BLaER1 treated with 17β-estradiol and CSF1 and Interleukin-3, amounts not matched to agents 10 nM and 100 nM (cell line): ENCODE data around the gene GYPB.
A peak's percentile ranks its signal among the peaks of the same experiment; 100 is the strongest.
"Not testable (repeated sequence)": the region's sequence is repeated elsewhere in the genome, so short reads cannot be mapped to it uniquely, and the experiment has no call there.

Source experiments
- H3K27ac ChIP-seq, 11 experiments: shearing (Covaris generic); formaldehyde crosslinking; 2 replicates each; pipeline ENCODE4 v1.8.1; 2022
- H3K27me3 ChIP-seq, 11 experiments: shearing (Covaris generic); formaldehyde crosslinking; 2 replicates each; pipeline ENCODE4 v1.8.1; 2022
- H3K36me3 ChIP-seq, 11 experiments: shearing (Covaris generic); formaldehyde crosslinking; 2 replicates each; pipeline ENCODE4 v1.8.1; 2022
- H3K4me1 ChIP-seq, 10 experiments: shearing (Covaris generic); formaldehyde crosslinking; 2 replicates each; pipeline ENCODE4 v1.8.1; 2022
- H3K4me2 ChIP-seq, 11 experiments: shearing (Covaris generic); formaldehyde crosslinking; 2 replicates each; pipeline ENCODE4 v1.8.1; 2022
- H3K4me3 ChIP-seq, 10 experiments: shearing (Covaris generic); formaldehyde crosslinking; 2 replicates each; pipeline ENCODE4 v1.8.1; 2022
- H3K9ac ChIP-seq, 11 experiments: shearing (Covaris generic); formaldehyde crosslinking; 2 replicates each; pipeline ENCODE4 v1.8.1; 2022
- H3K9me3 ChIP-seq, 11 experiments: shearing (Covaris generic); formaldehyde crosslinking; replicated peaks in 1 of 11; 2 replicates each; pipeline ENCODE4 v1.8.1; 2022
- H4K20me1 ChIP-seq, 11 experiments: shearing (Covaris generic); formaldehyde crosslinking; 2 replicates each; pipeline ENCODE4 v1.8.1; 2022
- Cebpa-rat ChIP-seq, 11 experiments: shearing (Covaris generic); IDR thresholded peaks; 2 replicates each; pipeline ENCODE4 v1.8.1; 2022

Gene GYPB

GRCh38 chr4:144019277-144019676 is at the start of gene GYPB:
Gene GYPB, minus strand, starts transcription at chr4:144019380. Its CDS starts 93 bp downstream, at chr4:144019287.
- H3K27me3 ChIP-seq, H3K4me2 ChIP-seq, H3K36me3 ChIP-seq, H3K4me3 ChIP-seq, H3K9ac ChIP-seq, H3K9me3 ChIP-seq, H4K20me1 ChIP-seq, H3K4me1 ChIP-seq, H3K27ac ChIP-seq: not testable (repeated sequence)

- not testable (repeated sequence) for H3K4me3 ChIP-seq, H3K4me1 ChIP-seq, H3K27ac ChIP-seq, H3K27me3 ChIP-seq, H3K36me3 ChIP-seq, H3K4me2 ChIP-seq, H4K20me1 ChIP-seq, H3K9ac ChIP-seq
- peaks cover 10 to 22% (median 19%) of the 10 kb centered on the region in 11 experiments for H3K9me3 ChIP-seq
Observed at GRCh38 chr4:144061556-144061955, 42.4 kb upstream of the GYPB start.

- Histone ChIP-seq H3K9me3 (peaks cover 10 to 22% (median 19%) of the 10 kb centered on the region in 11 experiments), H3K4me2 (peak overlapping the region in 1 of 11 experiments; percentile 35; a peak in 1 of 22 replicates)
- H4K20me1 ChIP-seq, H3K36me3 ChIP-seq, H3K4me1 ChIP-seq, H3K27me3 ChIP-seq, H3K27ac ChIP-seq, H3K4me3 ChIP-seq, H3K9ac ChIP-seq: not testable (repeated sequence)
Observed at GRCh38 chr4:144060234-144060859, 41.2 kb upstream of the GYPB start.

DNA sequence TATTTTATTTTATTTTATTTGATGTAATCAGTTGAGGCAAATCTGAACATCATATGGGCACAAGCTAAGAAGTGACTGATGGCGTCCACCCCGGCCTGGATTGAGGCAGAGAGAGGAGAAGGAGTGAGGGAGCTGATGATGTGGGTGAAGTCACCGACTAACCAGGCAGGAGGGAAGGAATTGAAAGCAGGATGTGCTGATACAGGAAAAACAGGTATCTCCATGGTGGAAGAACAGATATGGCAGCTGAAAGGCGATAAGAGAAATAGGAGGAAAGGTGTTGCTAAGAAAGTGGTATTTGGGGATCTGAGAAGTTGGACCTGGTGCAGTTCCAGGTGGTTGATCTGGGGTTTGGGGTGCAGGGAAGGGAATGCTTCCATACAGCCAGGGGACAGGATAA is 37.6 kb upstream of the GYPB start:
- Histone ChIP-seq H3K27me3 (no peaks in the 10 kb centered on the region), H3K9ac (no peak overlapping the region), H3K27ac (no peak overlapping the region), H3K4me3 (no peak overlapping the region), H4K20me1 (no peaks in the 10 kb centered on the region; a peak in 1 of 22 replicates), H3K9me3 (peaks cover 9 to 13% (median 11%) of the 10 kb centered on the region in 11 experiments), H3K4me2 (no peak overlapping the region), H3K4me1 (peaks cover 0 to 5% (median 0%) of the 10 kb centered on the region in 10 experiments; a peak in 1 of 20 replicates), H3K36me3 (no peaks in the 10 kb centered on the region)
- TF ChIP-seq Cebpa-rat (IDR thresholded peaks at IDR 0.05): no peak

DNA sequence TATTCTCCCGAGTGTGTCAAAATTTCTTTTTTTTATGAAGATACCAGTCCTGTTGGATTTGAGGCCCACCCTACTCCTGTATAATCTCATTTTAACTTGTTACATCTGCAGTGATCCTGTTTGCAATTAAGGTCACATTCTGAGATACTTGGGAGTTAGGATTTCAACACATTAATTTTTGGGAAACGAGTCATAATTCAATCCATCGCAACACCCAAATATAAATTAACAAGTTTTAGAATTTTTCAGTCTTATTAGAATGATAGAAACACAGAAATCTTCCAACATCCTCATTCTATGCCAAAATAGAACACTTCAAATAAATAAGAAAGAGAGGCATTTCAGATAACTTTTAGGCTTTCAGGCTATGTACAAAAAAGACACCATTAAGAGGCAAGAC is 36.2 kb upstream of the GYPB start:
- H3K4me1 ChIP-seq, H3K4me2 ChIP-seq, H3K27ac ChIP-seq, H3K27me3 ChIP-seq, H4K20me1 ChIP-seq, H3K9me3 ChIP-seq, H3K4me3 ChIP-seq, H3K9ac ChIP-seq, H3K36me3 ChIP-seq: not testable (repeated sequence)

DNA sequence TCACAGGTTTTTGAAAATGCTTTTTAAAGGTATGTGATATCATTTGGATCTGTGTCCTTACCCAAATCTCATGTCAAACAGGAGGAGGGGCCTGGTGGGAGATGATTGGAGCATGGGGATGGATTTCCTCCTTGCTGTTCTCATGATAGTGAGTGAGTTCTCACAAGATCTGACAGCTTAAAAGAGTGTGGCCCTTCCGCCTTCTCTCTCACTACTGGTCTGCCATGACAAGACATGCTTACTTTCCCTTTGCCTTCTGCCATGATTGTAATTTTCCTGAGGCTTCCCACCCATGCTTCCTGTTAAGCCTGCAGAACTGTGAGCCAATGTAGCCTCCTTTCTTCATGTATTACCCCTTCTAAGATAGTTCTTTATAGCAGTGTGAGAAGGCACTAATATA is 32.3 kb upstream of the GYPB start:
- H3K27me3 ChIP-seq, H4K20me1 ChIP-seq, H3K4me3 ChIP-seq, H3K9ac ChIP-seq, H3K27ac ChIP-seq, H3K36me3 ChIP-seq, H3K9me3 ChIP-seq, H3K4me1 ChIP-seq, H3K4me2 ChIP-seq: not testable (repeated sequence)

- H3K4me1 ChIP-seq, H3K4me3 ChIP-seq, H3K36me3 ChIP-seq, H3K4me2 ChIP-seq, H3K27ac ChIP-seq, H3K9me3 ChIP-seq, H3K9ac ChIP-seq, H4K20me1 ChIP-seq, H3K27me3 ChIP-seq: not testable (repeated sequence)
Observed at GRCh38 chr4:144050631-144051030, 31.5 kb upstream of the GYPB start.

GRCh38 chr4:144049495-144050424 is 30.6 kb upstream of the GYPB start:
- not testable (repeated sequence) for H3K27ac ChIP-seq, H3K36me3 ChIP-seq, H3K4me3 ChIP-seq, H3K9ac ChIP-seq, H3K4me2 ChIP-seq, H3K4me1 ChIP-seq, H4K20me1 ChIP-seq, H3K9me3 ChIP-seq, H3K27me3 ChIP-seq

DNA sequence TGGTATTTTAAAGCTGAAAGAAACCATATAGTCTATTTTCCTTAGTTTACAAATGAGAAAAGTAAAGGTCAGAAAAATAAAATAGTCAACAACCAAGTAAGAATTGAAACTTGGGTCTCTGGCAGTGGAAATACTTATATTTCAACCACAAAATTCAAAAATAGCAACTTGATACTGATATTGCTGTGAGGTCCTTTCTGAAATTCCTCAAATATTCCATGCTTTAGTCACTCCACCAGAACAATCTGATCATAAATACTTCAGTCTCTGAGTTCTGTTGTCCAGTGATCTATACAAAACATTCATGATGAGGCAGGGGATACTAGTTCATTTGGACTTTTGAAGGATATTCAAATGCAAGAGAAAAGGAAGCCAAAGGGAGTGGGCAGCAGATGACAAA is 25.8 kb upstream of the GYPB start:
- H3K9ac ChIP-seq, H3K27me3 ChIP-seq, H3K4me3 ChIP-seq, H3K36me3 ChIP-seq, H4K20me1 ChIP-seq, H3K27ac ChIP-seq, H3K4me2 ChIP-seq, H3K4me1 ChIP-seq, H3K9me3 ChIP-seq: not testable (repeated sequence)

- not testable (repeated sequence) for H3K9me3 ChIP-seq, H3K4me3 ChIP-seq, H3K36me3 ChIP-seq, H3K4me2 ChIP-seq, H3K4me1 ChIP-seq, H3K9ac ChIP-seq, H4K20me1 ChIP-seq, H3K27ac ChIP-seq, H3K27me3 ChIP-seq
Observed at GRCh38 chr4:144032580-144032979, 13.4 kb upstream of the GYPB start.

- not testable (repeated sequence) for H3K4me3 ChIP-seq, H4K20me1 ChIP-seq, H3K27ac ChIP-seq, H3K27me3 ChIP-seq, H3K36me3 ChIP-seq, H3K4me1 ChIP-seq, H3K9ac ChIP-seq, H3K4me2 ChIP-seq, H3K9me3 ChIP-seq
Observed at GRCh38 chr4:144031875-144032274, 12.7 kb upstream of the GYPB start.

DNA sequence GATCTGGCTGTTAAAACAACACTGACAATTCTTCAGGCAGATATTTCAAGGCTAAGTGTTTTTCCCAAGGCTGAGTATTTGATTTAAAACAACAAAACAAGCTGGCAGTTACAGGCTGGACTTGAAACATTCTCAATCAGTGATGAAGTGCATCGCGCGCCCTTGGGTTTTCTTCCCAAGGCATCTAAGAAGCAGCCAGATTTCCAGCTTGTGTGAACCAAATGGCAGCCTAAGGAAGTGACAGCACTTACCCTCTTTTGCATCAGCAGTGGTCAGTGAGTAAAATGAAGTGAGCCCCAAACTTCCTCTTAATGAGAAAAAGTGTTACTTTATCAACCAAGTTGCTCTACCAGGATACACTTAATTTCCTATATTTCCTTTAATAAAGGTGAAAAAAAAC is 12.2 kb upstream of the GYPB start:
- not testable (repeated sequence) for H3K4me1 ChIP-seq, H3K27me3 ChIP-seq

DNA sequence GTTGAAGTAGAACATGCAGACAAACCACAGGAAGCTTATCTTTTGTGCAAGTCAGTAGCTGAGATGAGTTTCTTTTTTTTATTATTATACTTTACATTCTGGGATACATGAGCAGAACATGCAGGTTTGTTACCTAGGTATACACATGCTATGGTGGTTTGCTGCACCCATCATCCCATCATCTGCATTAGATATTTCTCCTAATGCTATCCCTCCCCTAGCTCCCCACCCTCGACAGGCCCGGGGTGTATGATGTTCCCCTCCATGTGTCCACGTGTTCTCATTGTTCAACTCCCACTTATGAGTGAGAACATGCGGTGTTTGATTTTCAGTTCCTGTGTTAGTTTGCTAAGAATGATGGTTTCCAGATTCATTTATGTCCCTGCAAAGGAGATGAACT is 11.5 kb upstream of the GYPB start:
- H3K4me3 ChIP-seq, H3K4me1 ChIP-seq, H3K9ac ChIP-seq, H4K20me1 ChIP-seq, H3K36me3 ChIP-seq, H3K27me3 ChIP-seq, H3K27ac ChIP-seq, H3K9me3 ChIP-seq: not testable (repeated sequence)
- peak overlapping the region in 1 of 11 experiments; percentile 9; a peak in 1 of 22 replicates for H3K4me2 ChIP-seq

More for the DNA sequence above, 12.2 kb upstream of the GYPB start:
- H3K4me3 ChIP-seq, H3K36me3 ChIP-seq, H3K27ac ChIP-seq, H3K9ac ChIP-seq, H3K9me3 ChIP-seq, H4K20me1 ChIP-seq: not testable (repeated sequence)
- peak overlapping the region in 1 of 11 experiments; percentile 9; a peak in 1 of 22 replicates for H3K4me2 ChIP-seq

DNA sequence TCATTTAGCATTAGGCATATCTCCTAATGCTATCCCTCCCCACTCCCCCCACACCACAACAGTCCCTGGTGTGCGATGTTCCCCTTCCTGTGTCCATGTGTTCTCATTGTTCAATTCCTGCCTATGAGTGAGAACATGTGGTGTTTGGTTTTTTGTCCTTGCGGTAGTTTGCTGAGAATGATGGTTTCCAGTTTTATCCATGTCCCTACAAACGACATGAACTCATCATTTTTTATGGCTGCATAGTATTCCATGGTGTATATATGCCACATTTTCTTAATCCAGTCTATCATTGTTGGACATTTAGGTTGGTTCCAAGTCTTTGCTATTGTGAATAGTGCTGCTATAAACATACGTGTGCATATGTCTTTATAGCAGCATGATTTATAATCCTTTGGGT is 7.5 kb upstream of the GYPB start:
- H3K4me1 ChIP-seq, H3K27ac ChIP-seq, H3K36me3 ChIP-seq, H3K27me3 ChIP-seq, H3K4me3 ChIP-seq, H3K9ac ChIP-seq, H3K9me3 ChIP-seq, H3K4me2 ChIP-seq, H4K20me1 ChIP-seq: not testable (repeated sequence)
